ENCODE measurements around the gene SLC26A1.

SLC26A1 gene

DNA sequence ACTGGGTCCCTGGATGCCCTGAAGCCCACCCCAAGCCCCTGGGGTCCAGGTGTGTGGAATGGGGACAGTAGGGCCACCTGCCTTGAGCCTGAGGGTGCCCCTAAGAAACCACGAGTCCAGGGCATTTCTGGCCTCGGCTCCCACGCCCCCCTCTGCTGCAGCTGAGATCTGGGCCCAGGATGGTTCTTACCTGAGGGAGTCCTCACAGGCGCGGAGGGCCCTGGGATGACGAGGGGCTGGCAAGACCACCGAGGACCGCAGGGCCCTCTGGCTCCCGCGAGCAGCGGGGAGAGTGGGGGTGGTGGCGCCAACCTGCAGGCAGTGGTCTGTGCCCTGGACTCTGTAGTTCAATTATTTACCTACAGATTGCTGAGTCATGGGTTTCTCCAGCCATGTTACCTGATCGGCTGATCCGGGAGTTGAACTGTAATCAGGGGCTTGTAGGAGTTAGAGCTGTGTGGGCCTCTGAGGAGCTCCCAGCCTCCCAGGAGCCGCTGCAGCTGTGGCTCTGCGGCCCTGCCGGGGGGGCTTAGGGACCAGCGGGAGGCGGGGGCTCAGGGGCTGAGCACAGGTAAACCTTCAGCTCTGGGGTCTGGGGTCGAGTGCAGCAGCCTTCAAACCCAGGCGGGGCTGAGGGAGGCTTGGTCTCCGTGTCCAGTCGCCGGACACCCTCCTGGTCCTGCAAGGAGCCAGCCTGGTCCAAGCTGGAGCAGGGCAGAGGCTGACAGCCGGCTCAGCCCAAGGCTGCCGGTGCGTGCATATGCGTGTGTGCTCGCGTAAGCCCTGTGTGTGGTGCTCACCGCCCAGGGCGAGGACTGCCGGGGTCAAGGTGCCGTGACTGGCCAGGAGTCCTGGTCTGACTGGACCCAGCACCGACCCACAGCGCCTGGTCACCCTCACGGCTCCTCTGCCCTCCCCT lies at the start of gene SLC26A1:
Gene SLC26A1 (minus strand): TSS at position 294 of the 919 bp plus-strand sequence. CDS start 1,701 bp downstream, outside the sequence.
- TF ChIP-seq EP300 (IDR thresholded peaks at IDR 0.05; ENCODE audit: borderline replicate concordance): no peak
- TF ChIP-seq NFIC (IDR thresholded peaks at IDR 0.05): no peak
- no peak for TF ChIP-seq FOXM1 (IDR thresholded peaks at IDR 0.05; ENCODE audit: borderline replicate concordance, low read depth)
- TF ChIP-seq, protein P1, sequence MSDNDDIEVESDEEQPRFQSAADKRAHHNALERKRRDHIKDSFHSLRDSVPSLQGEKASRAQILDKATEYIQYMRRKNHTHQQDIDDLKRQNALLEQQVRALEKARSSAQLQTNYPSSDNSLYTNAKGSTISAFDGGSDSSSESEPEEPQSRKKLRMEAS (IDR thresholded peaks at IDR 0.05): no peak
- no peak for TF ChIP-seq TAF1 (IDR thresholded peaks at IDR 0.05; ENCODE audit: low read depth)
- no peak for TF ChIP-seq REST (IDR thresholded peaks at IDR 0.05; ENCODE audit: low read depth)
- TF ChIP-seq EGR1 (IDR thresholded peaks at IDR 0.05): no peak
- TF ChIP-seq CEBPB (IDR thresholded peaks at IDR 0.05): no peak
- TF ChIP-seq TCF12 (IDR thresholded peaks at IDR 0.05; ENCODE audit: low read depth): no peak
- TF ChIP-seq TEAD4 (IDR thresholded peaks at IDR 0.05): no peak
- TF ChIP-seq CREB1 (IDR thresholded peaks at IDR 0.05; ENCODE audit: low read depth): no peak
- TF ChIP-seq ZBTB7A (IDR thresholded peaks at IDR 0.05; ENCODE audit: low read depth): no peak

GRCh38 chr4:1042352-1043055 lies 49.3 kb upstream of the SLC26A1 start:
- TF ChIP-seq ZBTB7A (IDR thresholded peaks at IDR 0.05; ENCODE audit: low read depth) (no peak), YY1 (IDR thresholded peaks at IDR 0.05; ENCODE audit: low read depth) (no peak), TAF1 (IDR thresholded peaks at IDR 0.05; ENCODE audit: low read depth) (no peak), RAD21 (IDR thresholded peaks at IDR 0.05; ENCODE audit: low read depth) (no peak), EGR1 (IDR thresholded peaks at IDR 0.05) (no peak), CREB1 (IDR thresholded peaks at IDR 0.05; ENCODE audit: low read depth) (no peak), TEAD4 (IDR thresholded peaks at IDR 0.05) (no peak), FOXM1 (IDR thresholded peaks at IDR 0.05; ENCODE audit: borderline replicate concordance, low read depth) (no peak), NFIC (IDR thresholded peaks at IDR 0.05) (no peak), EP300 (IDR thresholded peaks at IDR 0.05; ENCODE audit: borderline replicate concordance) (no peak), REST (IDR thresholded peaks at IDR 0.05; ENCODE audit: low read depth) (no peak), USF1 (IDR thresholded peaks at IDR 0.05) (no peak), CEBPB (IDR thresholded peaks at IDR 0.05) (no peak), TCF12 (IDR thresholded peaks at IDR 0.05; ENCODE audit: low read depth) (no peak)
- TF ChIP-seq, protein P1 (IDR thresholded peaks at IDR 0.05): no peak

GRCh38 chr4:1041936-1042330 lies 48.7 kb upstream of the SLC26A1 start:
- TF ChIP-seq ZBTB7A (IDR thresholded peaks at IDR 0.05; ENCODE audit: low read depth) (no peak; the same call in 1 of the 2 replicates), CEBPB (IDR thresholded peaks at IDR 0.05) (no peak), TCF12 (IDR thresholded peaks at IDR 0.05; ENCODE audit: low read depth) (no peak), RAD21 (IDR thresholded peaks at IDR 0.05; ENCODE audit: low read depth) (no peak), USF1 (IDR thresholded peaks at IDR 0.05) (no peak), TAF1 (IDR thresholded peaks at IDR 0.05; ENCODE audit: low read depth) (no peak), YY1 (IDR thresholded peaks at IDR 0.05; ENCODE audit: low read depth) (no peak), EP300 (IDR thresholded peaks at IDR 0.05; ENCODE audit: borderline replicate concordance) (no peak), FOXM1 (IDR thresholded peaks at IDR 0.05; ENCODE audit: borderline replicate concordance, low read depth) (no peak), CREB1 (IDR thresholded peaks at IDR 0.05; ENCODE audit: low read depth) (no peak), NFIC (IDR thresholded peaks at IDR 0.05) (no peak), REST (IDR thresholded peaks at IDR 0.05; ENCODE audit: low read depth) (no peak), TEAD4 (IDR thresholded peaks at IDR 0.05) (no peak), EGR1 (IDR thresholded peaks at IDR 0.05) (no peak)
- TF ChIP-seq, protein P1 (IDR thresholded peaks at IDR 0.05): no peak

All from Ishikawa (cell line).